GM18951 (cell line): Measurements from ENCODE around the gene GPR158.

Experiments
- POLR2A ChIP-seq: IDR thresholded peaks from 4 replicates; pipeline ENCODE4 v1.6.1; 2011; ENCODE audit warnings: mild to moderate bottlenecking; ENCODE audit not compliant: insufficient read length, insufficient read depth; ENCODE audit errors: extremely low read depth
- in situ Hi-C: fragments of 300-500 bp; cut with MboI; formaldehyde crosslinking; loops from one replicate; pipeline ENCODE4 v1.12.0; 2022; ENCODE audit warnings: low sequenced_read_pairs, mixed read lengths, inconsistent platforms; ENCODE audit not compliant: unreplicated experiment

GPR158 gene

DNA sequence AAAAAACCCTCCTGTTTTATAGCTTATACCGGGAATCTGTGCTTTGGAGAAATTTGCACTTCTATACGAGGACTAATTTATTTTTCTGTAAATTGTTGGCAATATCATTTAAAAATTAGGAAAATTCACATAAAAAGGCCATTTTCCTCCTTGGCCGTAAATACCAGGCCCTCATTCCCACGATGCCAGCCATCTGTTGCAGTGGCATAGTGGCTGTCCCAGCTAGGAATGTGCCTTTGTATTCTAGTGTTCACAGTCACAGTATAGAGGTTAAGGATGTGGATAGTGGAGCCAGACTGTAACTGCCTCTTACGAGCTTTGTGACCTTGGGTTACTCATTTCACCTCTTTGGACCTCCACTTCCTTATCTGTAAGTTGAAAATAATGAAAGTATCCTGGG is 312.5 kb downstream of the GPR158 start:
- in situ Hi-C loops, result no loop called here
- no peak for TF ChIP-seq POLR2A

DNA sequence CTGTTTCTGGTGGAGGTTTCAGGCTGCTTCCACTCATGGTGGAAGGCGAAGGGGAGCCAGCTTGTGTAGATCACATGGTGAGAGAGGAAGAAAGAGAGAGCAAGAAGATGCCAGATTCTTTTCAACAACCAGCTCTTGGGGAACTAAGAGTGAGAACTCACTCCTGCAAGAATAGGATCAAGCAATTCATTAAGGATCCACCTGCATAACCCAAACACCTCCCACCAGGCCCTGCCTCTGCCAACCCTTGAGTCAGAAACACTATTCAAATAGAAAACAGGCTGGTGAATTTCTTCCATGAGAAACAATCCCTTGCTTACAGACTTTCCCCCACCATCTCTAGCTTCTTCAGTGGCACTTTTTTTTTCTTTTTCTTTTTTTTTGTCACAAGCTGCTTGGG is 317.2 kb downstream of the GPR158 start:
- no peak for TF ChIP-seq POLR2A
- in situ Hi-C loops, result no loop called here

DNA sequence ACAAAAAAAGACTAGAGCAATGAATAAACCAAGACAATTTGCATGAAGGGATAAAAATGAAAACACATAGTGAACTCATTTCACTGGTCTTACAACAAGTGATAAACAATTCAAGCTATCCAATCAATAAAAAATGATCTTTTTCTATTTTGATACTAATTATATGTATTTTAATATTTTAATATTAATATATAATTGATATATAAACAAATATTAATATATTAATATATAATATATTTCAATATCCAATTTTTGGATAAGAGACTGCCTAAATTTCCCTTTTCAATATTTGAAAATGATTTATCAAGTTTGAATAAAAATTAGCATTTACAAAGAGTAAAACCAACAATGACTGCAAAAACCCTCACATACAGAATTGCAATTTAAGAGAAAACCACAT is 317.9 kb downstream of the GPR158 start:
- in situ Hi-C loops, result no loop called here
- TF ChIP-seq POLR2A, result no peak

DNA sequence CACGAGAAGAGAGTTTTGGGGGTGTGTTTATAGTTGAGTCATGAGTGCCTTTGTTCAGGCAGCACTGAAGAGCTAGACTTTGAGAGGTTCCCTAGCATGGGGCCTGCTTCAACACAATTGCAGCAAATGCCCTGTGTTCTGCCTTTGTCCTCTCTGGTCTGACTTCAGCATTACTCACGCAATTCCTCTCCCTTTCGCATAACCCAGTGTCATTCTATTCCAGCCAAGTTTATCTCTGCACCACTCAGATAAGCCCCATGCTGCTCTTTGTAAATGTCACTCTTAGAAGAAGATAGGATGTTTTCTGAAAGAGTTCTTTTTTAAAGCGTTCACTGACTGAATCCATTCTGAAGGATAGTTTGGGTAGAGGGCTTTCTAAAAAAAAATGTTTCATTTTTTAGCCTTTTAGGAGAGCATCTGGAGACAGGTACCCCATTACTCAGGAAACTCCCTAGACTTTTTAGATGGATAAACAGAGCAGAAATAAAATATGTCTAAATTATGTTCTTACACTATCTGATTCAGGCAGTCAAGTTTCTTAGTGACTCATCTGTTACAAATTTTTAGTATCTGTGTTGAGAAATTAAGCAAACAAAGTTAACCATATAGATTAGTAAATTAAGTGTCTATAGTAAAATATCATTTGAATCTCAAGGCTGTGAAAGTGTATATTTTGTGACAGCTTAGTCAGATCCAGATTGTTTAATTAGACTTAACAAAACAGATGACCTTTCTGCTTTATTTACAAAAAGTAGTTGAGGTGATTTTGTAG is 318.5 kb downstream of the GPR158 start:
- in situ Hi-C loops, result no loop called here
- TF ChIP-seq POLR2A, result no peak

DNA sequence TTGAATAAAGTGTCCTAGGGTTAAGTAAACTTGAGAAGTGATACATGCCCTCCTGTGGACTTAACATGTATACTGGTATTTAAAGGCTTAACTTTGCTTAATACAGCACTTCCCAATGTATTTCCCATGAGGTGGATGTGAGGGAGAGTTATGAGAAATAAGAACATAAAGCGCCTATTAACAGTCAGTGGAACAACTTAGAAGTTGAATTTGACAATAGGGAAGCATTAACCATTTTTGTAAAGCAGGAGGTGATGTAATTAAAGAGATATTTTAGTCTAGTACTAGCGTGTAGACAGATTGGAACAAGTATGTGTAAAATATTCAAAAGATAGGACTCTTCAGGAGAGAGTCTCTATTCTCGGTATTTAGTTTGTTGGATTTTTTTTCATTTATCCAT is 322.4 kb downstream of the GPR158 start:
- in situ Hi-C loops, result no loop called here
- no peak for TF ChIP-seq POLR2A

DNA sequence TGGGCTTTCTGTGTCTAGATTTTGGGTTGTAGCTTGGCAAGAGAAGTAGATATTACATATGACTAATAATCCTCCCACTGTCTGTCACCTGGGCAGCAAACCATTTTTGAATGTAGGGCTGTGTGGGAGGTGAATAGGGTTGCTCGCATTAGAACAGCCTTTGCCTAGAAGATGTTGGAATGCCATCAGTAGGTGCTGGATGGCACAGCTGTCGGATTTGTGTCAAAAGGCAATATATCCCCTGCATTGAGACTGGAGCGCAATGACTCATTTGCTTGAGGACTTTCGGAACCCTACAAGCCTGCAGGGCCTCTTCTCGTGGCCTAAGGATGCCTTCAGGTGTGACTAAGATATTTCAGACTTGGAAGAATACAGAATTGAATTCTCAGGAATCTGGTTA is 323.8 kb downstream of the GPR158 start:
- in situ Hi-C loops, result no loop called here
- TF ChIP-seq POLR2A, result no peak

DNA sequence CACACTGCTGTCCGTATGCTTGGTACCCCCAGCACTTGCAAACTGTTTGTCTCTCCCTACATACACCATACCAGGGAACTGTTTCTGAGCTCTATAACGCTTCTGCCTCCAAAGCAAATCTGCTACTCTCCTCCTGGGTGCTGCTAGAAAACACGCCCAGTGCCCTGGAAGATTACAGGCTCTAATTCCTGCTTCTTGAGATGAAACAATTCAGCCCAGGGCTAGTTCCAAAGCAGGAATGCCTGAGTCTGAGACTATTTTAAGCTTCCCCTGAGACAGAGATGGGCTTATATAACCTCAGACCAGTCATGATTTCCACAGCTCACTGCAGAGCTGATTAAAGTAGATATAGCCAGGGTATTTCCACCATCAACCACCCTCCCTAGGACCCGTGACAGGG is 327.1 kb downstream of the GPR158 start:
- no peak for TF ChIP-seq POLR2A
- in situ Hi-C loops, result no loop called here

DNA sequence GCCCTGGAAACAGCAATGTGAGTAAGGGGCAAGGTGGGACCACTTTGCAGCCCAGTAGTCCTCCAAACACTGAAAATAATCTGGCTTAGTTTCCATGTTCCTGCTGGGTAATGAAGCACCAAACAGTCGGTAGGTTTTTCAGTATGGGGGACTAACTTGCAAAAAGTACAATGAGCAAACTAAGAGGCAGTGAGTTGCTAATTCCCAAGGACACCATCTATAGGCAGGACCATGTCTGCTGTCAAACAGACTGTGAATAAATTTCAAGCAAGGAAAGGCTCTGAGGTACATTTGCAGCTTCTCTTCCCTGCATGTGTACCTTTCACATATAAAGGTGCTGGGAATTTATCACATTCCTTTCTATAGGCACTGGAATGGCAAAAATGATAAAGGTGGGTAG is 327.7 kb downstream of the GPR158 start:
- TF ChIP-seq POLR2A, result no peak
- in situ Hi-C loops, result no loop called here

DNA sequence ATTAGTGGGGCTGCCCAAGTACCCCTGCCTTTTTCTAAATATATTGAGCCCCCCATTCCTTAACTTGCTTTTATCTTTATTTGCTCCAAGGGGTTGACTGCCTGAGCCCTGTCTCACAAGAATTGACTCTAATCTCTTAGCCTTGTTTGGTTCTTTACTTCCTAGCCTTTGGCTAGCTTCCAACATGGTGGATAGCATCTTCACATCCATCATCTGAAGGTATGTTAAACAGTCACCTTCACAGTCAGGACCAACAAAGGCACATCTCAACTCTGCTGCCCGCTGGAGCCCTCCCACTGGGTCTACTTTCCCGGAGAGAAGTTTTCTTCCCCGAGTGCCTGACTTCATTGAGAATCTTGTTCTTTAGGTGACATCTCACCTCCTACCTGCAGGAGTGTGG is 329.5 kb downstream of the GPR158 start:
- in situ Hi-C loops, result no loop called here
- TF ChIP-seq POLR2A, result no peak

DNA sequence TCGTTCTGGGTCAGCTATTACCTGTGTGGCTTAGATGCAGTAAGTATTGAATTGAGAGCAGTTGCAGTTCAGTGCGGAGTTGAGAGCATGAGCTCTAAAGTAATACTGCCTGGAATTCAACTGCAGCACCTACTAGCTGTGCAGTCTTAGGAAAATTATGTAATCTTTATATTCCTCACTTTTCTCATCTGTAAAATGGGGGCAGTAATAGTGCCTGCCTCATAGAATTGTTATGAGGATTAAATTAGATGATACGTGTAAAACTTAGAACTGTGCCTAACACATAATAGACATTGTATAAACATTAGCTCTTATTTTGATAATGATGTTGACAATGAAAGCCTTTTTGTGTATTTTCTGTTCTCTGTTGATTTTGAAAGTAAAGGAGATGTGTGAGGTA is 330.0 kb downstream of the GPR158 start:
- TF ChIP-seq POLR2A, result no peak
- in situ Hi-C loops, result no loop called here

DNA sequence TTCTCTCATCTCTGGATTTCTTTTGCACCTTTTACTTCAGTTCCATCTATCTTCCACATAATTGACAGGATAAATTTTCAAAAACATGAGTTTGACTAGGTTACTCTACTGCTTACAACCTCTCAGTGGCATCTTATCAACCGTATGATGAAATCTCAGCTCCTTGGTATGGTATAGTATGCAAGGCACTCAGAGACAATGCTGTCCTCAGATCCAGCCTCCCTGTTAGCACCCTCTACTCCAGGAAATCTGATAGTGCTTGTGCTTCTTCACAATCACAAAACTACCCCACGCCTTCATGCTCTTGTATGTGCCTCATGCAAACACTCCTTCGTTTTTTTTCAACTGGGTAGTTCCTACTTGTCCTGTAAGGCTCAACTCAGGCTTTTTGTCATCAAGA is 330.7 kb downstream of the GPR158 start:
- TF ChIP-seq POLR2A, result no peak
- in situ Hi-C loops, result no loop called here

DNA sequence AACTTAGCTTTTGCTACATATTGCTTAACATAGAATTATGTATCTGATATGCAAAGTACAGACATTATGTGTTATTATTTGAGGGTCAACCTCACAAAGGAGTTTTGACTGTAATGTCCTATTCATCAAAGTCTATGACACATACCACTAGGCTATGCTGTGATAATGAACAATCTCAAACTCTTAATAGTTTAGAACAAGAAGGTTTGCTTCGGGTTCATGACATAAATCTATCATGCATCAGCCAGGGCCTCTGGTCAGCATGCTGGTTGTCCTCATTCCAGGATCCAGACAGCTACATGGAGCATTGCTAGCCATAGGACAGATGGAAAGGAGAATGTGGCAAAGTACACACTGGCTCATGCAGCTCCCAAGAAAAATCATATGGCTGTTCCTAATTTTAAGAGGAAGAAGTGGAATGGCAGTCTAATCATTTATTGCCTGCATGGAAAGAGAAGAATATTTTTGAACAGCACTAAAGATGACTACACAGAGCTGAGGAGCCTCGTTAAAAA is 332.1 kb downstream of the GPR158 start:
- TF ChIP-seq POLR2A, result no peak
- in situ Hi-C loops, result no loop called here

DNA sequence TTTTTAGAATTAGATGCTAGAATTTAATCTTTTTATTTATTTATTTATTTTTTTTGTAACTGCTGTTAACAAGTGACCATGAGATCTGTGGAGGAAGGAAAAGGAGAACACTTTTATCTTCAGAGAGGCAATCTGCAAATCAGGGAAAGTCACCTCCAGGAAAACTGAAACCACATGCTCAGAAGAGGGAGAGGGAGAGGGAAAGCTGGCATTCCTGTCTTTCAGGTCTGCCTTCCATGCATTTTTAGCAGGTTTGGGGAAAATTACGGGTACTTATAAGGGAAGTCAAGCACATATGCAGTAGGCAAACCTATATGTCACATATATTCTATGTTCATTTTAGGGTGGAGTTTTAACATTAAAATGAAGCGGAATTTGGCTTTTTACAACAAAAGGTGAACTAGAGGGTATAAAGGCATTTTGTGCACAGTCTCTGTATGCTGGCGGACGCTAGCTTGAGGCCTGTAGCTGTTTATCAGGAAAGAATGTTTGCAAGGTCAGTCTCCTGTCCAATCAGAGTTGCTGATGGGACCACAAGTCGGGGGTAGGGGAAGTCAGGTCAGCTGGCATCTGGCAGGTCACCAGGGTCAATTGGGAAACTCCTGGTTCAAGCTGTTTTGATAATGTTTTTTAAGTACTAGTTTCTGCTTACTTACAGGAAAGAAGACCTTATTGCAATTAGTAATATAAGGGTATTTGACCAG is 333.5 kb downstream of the GPR158 start:
- in situ Hi-C loops, result no loop called here
- no peak for TF ChIP-seq POLR2A

DNA sequence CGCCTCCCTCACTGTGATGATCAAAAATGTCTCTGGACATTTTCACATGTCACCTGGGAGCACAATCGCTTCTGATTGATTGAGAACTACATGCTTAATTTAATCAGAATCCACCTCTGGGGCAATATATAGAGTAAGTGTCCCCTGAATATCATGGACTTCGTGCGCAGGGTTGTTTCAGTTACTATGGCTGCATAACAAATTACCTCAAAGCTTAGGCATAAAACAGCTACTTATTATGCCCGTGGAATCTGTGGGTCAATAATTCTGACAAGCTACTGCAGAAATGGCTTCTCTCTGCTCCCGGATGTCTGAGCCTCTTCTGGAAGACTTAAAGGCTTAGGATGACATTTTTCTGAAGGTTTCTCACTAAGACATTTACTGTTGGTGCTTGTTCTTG is 334.4 kb downstream of the GPR158 start:
- TF ChIP-seq POLR2A, result no peak
- in situ Hi-C loops, result no loop called here

DNA sequence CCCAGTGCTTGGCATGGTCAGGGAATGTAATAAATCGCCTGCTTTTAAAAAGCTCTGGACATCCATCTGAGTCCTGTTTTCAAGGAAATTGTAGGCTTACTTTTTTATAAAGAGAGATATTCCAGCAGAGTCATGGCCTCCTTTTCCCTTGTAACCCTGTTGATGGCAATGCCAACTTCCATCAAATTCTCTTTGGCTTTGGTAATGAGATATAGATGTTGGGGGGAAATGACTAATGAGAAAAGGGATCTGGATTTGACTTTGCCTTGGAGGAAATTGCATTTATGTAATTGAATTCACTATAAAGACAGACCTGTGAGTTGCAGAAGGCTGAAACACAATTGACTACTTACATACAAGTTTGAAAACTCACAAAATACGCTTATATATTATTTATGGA is 347.5 kb downstream of the GPR158 start:
- in situ Hi-C loops, result no loop called here
- no peak for TF ChIP-seq POLR2A
